A549 (cell line): ENCODE data around the gene GHDC. TPM values are rescaled to one million over a fixed set of nuclear protein-coding genes. Genes with fewer than 3 reads are reported as not detected.

Experiments
- ATAC-seq, 2 experiments: fragments of 200-7000 bp in 1 of 2; fragments of >200 bp in 1 of 2; cut with Nextera tagmentation in 1 of 2; cut with Tn5 transposase in 1 of 2; 3 replicates each; pipeline versions ENCODE4 v1.8.0 to v1.9.1; 2018 to 2020; ENCODE audit warnings: mild to moderate bottlenecking in 1 of 2, moderate library complexity in 1 of 2
- CTCF ChIA-PET: fragments of 300-600 bp; sonication (Branson Sonifier 250); formaldehyde crosslinking; extraction: SDS; loops from one replicate; lab custom pipeline; 2021; ENCODE audit warnings: antibody characterized with exemption, inconsistent platforms; lab: Yijun Ruan, JAX
- POLR2A ChIA-PET: fragments of 350-600 bp; formaldehyde crosslinking; extraction: SDS; loops from one replicate; lab custom pipeline; 2021; ENCODE audit warnings: antibody characterized with exemption, inconsistent platforms; lab: Yijun Ruan, JAX
- DNase-seq, 2 experiments: peaks; one replicate each; pipeline versions ENCODE4 v3.0.0 to v3.0.0-alpha.2; 2011 to 2016; ENCODE audit warnings: low read depth in 1 of 2, low spot score in 1 of 2
- FAIRE-seq: peaks from 2 replicates; lab custom pipeline; 2011; peaks lifted over from hg19 to GRCh38; lab: Jason Lieb, UNC
- H3K27ac ChIP-seq, 2 experiments: fragments of >200 bp; sonication (Bioruptor Twin); formaldehyde crosslinking; 3 replicates each; pipeline ENCODE4 v1.5.1; 2016 to 2017
- H3K4me1 ChIP-seq: fragments of >200 bp; sonication (Bioruptor Twin); formaldehyde crosslinking; 3 replicates; pipeline ENCODE4 v1.6.1; 2016
- H3K4me2 ChIP-seq: fragments of >200 bp; sonication (Bioruptor Twin); formaldehyde crosslinking; 3 replicates; pipeline ENCODE4 v1.6.1; 2016
- H3K4me3 ChIP-seq: fragments of >200 bp; sonication (Bioruptor Twin); formaldehyde crosslinking; 3 replicates; pipeline ENCODE4 v1.5.1; 2016
- H3K9me3 ChIP-seq: fragments of >200 bp; sonication (Bioruptor Twin); formaldehyde crosslinking; 3 replicates; pipeline ENCODE4 v1.6.1; 2016
- BCL3 ChIP-seq: fragments of >200 bp; sonication (Bioruptor Twin); formaldehyde crosslinking; IDR thresholded peaks from 3 replicates; pipeline ENCODE4 v1.6.1; 2016
- CBX8 ChIP-seq: fragments of 200-600 bp; sonication (generic); IDR thresholded peaks from 2 replicates; pipeline ENCODE4 v1.6.1; 2016
- CTCF ChIP-seq: fragments of >200 bp; sonication (Bioruptor Twin); formaldehyde crosslinking; IDR thresholded peaks from 3 replicates; pipeline ENCODE4 v1.5.1; 2016
- EHMT2 ChIP-seq: fragments of 200-600 bp; sonication (generic); IDR thresholded peaks from 2 replicates; pipeline ENCODE4 v1.6.1; 2016; ENCODE audit warnings: antibody characterized with exemption, low read depth, mild to moderate bottlenecking, moderate library complexity
- FOSB ChIP-seq: fragments of 250-450 bp; sonication (Bioruptor Pico); IDR thresholded peaks from 2 replicates; pipeline ENCODE4 v1.5.0; 2020; ENCODE audit warnings: mild to moderate bottlenecking, moderate library complexity
- FOSL2 ChIP-seq, 2 experiments: fragments of 450-650 bp in 1 of 2; fragments of >200 bp in 1 of 2; sonication (Bioruptor Twin) in 1 of 2; formaldehyde crosslinking; IDR thresholded peaks; 2 replicates each; pipeline versions ENCODE4 v1.5.0 to v1.6.1; 2016 to 2020; ENCODE audit warnings: mild to moderate bottlenecking in 1 of 2, moderate library complexity in 1 of 2
- FOXS1 ChIP-seq: fragments of 250-450 bp; sonication (Bioruptor Pico); IDR thresholded peaks from 2 replicates; pipeline ENCODE4 v1.5.0; 2020; ENCODE audit warnings: mild to moderate bottlenecking, moderate library complexity
- GATA3 ChIP-seq: IDR thresholded peaks from 2 replicates; pipeline ENCODE4 v1.6.1; 2012; ENCODE audit warnings: borderline replicate concordance
- HDAC2 ChIP-seq: fragments of 200-600 bp; sonication (generic); IDR thresholded peaks from 2 replicates; pipeline ENCODE4 v1.6.1; 2016
- HES2 ChIP-seq: fragments of >200 bp; sonication (Bioruptor Twin); formaldehyde crosslinking; IDR thresholded peaks from 2 replicates; pipeline ENCODE4 v1.6.1; 2016
- HMGXB4 ChIP-seq: fragments of 250-450 bp; sonication (Bioruptor Pico); IDR thresholded peaks from 2 replicates; pipeline ENCODE4 v1.5.0; 2021; ENCODE audit warnings: mild to moderate bottlenecking, moderate library complexity, borderline replicate concordance
- HOXA7 ChIP-seq: fragments of 250-450 bp; sonication (Bioruptor Pico); IDR thresholded peaks from 2 replicates; pipeline ENCODE4 v1.5.0; 2020; ENCODE audit warnings: mild to moderate bottlenecking, moderate library complexity
- HOXB13 ChIP-seq: fragments of 250-450 bp; sonication (Bioruptor Pico); IDR thresholded peaks from 2 replicates; pipeline ENCODE4 v1.5.0; 2020; ENCODE audit warnings: low read depth, mild to moderate bottlenecking, moderate library complexity
- JUNB ChIP-seq: fragments of >200 bp; sonication (Bioruptor Twin); formaldehyde crosslinking; IDR thresholded peaks from 2 replicates; pipeline ENCODE4 v1.6.1; 2016
- MAFK ChIP-seq: fragments of 450-650 bp; IDR thresholded peaks from 2 replicates; pipeline ENCODE4 v1.6.1; 2014; ENCODE audit not compliant: partially characterized antibody
- MAZ ChIP-seq: fragments of 150-350 bp; IDR thresholded peaks from 2 replicates; pipeline ENCODE4 v1.6.1; 2014; ENCODE audit warnings: antibody characterized with exemption, low read depth, low read length, borderline replicate concordance
- MYC ChIP-seq: IDR thresholded peaks from 2 replicates; pipeline ENCODE4 v1.6.1; 2012; ENCODE audit warnings: mild to moderate bottlenecking, inconsistent platforms, low read length, improper control_type of control experiment, borderline replicate concordance
- NFE2L2 ChIP-seq: fragments of 150-350 bp; conservative IDR thresholded peaks from 2 replicates; pipeline ENCODE4 v1.6.1; 2014; ENCODE audit warnings: low read length
- PBX3 ChIP-seq: IDR thresholded peaks from 2 replicates; pipeline ENCODE4 v1.6.1; 2012
- PHF8 ChIP-seq: fragments of 200-600 bp; sonication (generic); IDR thresholded peaks from 2 replicates; pipeline ENCODE4 v1.6.1; 2016; ENCODE audit warnings: low read depth, mild to moderate bottlenecking, antibody characterized with exemption, moderate library complexity, borderline replicate concordance
- POLR2A ChIP-seq: IDR thresholded peaks from 2 replicates; pipeline ENCODE4 v1.6.1; 2012; ENCODE audit warnings: mild to moderate bottlenecking, low read length
- POLR2AphosphoS2 ChIP-seq: conservative IDR thresholded peaks from 2 replicates; pipeline ENCODE4 v1.6.1; 2012; ENCODE audit warnings: low read length, improper control_type of control experiment, inconsistent platforms
- RCOR1 ChIP-seq: fragments of 150-350 bp; IDR thresholded peaks from 2 replicates; pipeline ENCODE4 v1.6.1; 2014; ENCODE audit warnings: antibody characterized with exemption, low read length, low read depth
- REST ChIP-seq: fragments of 200-600 bp; sonication (generic); IDR thresholded peaks from 2 replicates; pipeline ENCODE4 v1.6.1; 2016; ENCODE audit warnings: antibody characterized with exemption, mild to moderate bottlenecking, moderate library complexity
- RNF2 ChIP-seq: fragments of 200-600 bp; sonication (generic); IDR thresholded peaks from 2 replicates; pipeline ENCODE4 v1.6.1; 2016; ENCODE audit warnings: low read depth, mild to moderate bottlenecking, antibody characterized with exemption, moderate library complexity, borderline replicate concordance
- TP53 ChIP-seq: fragments of 250-450 bp; sonication (Bioruptor Pico); IDR thresholded peaks from 2 replicates; pipeline ENCODE4 v1.5.0; 2021; ENCODE audit warnings: mild to moderate bottlenecking, moderate library complexity
- ZC3H11A ChIP-seq: fragments of 450-650 bp; IDR thresholded peaks from 2 replicates; pipeline ENCODE4 v1.6.1; 2014; ENCODE audit warnings: antibody characterized with exemption, mild to moderate bottlenecking
- WGBS: methylation state at CpG from one replicate; pipeline ENCODE4 v1.1.6; 2017; ENCODE audit errors: missing lambda C conversion rate; 5-methylcytosine and 5-hydroxymethylcytosine counted together
- polyA plus RNA-seq, 4 experiments: library from polyadenylated mRNA; depleted of rRNA in 3 of 4; stranded (reverse); fragments of >200 nt; fragmentation: RNase III in 1 of 4; extraction: RNeasy Plus Mini Kit Qiagen cat#74134 plus additional on column Dnase treatment in 1 of 4; gene quantifications; 2 replicates in 3 of 4; 3 replicates in 1 of 4; pipeline ENCODE4 v1.2.3, GENCODE V29; 2011 to 2017

GHDC gene
- polyA plus RNA-seq, 2 of the 4 experiments (the other 2 are of a cell fraction): 12.3 to 23.4 TPM

- ChIA-PET POLR2A (no interaction called here), CTCF (interaction anchor here (0.5 to 2.3 kb wide), 5 partner anchors 8 to 62 kb away, joined by 3 to 6 read pairs (median 4); partner anchors contain the start of gene HCRT)
- Histone ChIP-seq H3K9me3 (no peaks in the 10 kb centered on the region), H3K4me1 (peaks cover 2% of the 10 kb centered on the region; the same call in 1 of the 3 replicates), H3K4me2 (no peak overlapping the region), H3K4me3 (no peak overlapping the region), H3K27ac (no peak overlapping the region)
- FAIRE-seq (no peak), ATAC-seq (no peak), DNase-seq (no peak)
- no peak for TF ChIP-seq RCOR1
- TF ChIP-seq GATA3: no peak
- TF ChIP-seq CTCF: no peak
- no peak for TF ChIP-seq BCL3
- TF ChIP-seq ZC3H11A: no peak
- TF ChIP-seq MAZ: no peak
- no peak for TF ChIP-seq POLR2A
- no peak for TF ChIP-seq CBX8
- TF ChIP-seq PBX3: no peak
- TF ChIP-seq RNF2: no peak
- no peak for TF ChIP-seq FOSL2 (IDR thresholded peaks at IDR 0.05)
- TF ChIP-seq FOSL2 (CRISPR knock-in tag; IDR thresholded peaks at IDR 0.05): no peak
- no peak for TF ChIP-seq HES2
- no peak for TF ChIP-seq HMGXB4 (CRISPR knock-in tag)
- no peak for TF ChIP-seq HDAC2
- no peak for TF ChIP-seq TP53 (CRISPR knock-in tag)
- TF ChIP-seq HOXB13 (CRISPR knock-in tag): no peak
- TF ChIP-seq FOXS1 (CRISPR knock-in tag): no peak
- TF ChIP-seq JUNB: no peak
- WGBS: 96% methylated on average over 7 of the region's 7 CpGs
These were observed 33.8 kb downstream of the GHDC start for GRCh38 chr17:42160531-42160910.

GRCh38 chr17:42159796-42160530 lies 34.3 kb downstream of the GHDC start:
- CTCF ChIA-PET: interaction anchor here (0.6 to 2.3 kb wide), 7 partner anchors 8 to 62 kb away, joined by 3 to 6 read pairs (median 3); partner anchors contain the start of genes GHDC and HCRT
- no peaks in the 10 kb centered on the region for H3K9me3 ChIP-seq
- DNase-seq (no peak), ATAC-seq (no peak), FAIRE-seq (no peak)
- no peak overlapping the region for H3K4me2 ChIP-seq
- peaks cover 5% of the 10 kb centered on the region; the same call in 1 of the 3 replicates for H3K4me1 ChIP-seq
- H3K4me3 ChIP-seq: no peak overlapping the region
- no peak overlapping the region for H3K27ac ChIP-seq
- POLR2A ChIA-PET: no interaction called here
- WGBS: 70% methylated on average over 14 of the region's 14 CpGs
- TF ChIP-seq RCOR1 (no peak), POLR2AphosphoS2 (no peak), FOSB (CRISPR knock-in tag) (no peak), MAFK (no peak), NFE2L2 (no peak), REST (no peak), HOXA7 (no peak), PHF8 (no peak), MYC (no peak), GATA3 (no peak), EHMT2 (no peak)
